ENCODE measurements around the gene HHAT.
"Not testable (repeated sequence)": the region's sequence is repeated elsewhere in the genome, so short reads cannot be mapped to it uniquely, and the experiment has no call there.

Gene HHAT

GRCh38 chr1:210402560-210402959 lies 73.9 kb downstream of the HHAT start:
- peaks cover 17% of the 10 kb centered on the region for H3K4me1 Mint-ChIP-seq
- no peak overlapping the region for H3K27ac Mint-ChIP-seq
- H3K27me3 Mint-ChIP-seq (ENCODE audit: low read depth, poor library complexity), result no peaks in the 10 kb centered on the region
- TF ChIP-seq, protein P1, sequence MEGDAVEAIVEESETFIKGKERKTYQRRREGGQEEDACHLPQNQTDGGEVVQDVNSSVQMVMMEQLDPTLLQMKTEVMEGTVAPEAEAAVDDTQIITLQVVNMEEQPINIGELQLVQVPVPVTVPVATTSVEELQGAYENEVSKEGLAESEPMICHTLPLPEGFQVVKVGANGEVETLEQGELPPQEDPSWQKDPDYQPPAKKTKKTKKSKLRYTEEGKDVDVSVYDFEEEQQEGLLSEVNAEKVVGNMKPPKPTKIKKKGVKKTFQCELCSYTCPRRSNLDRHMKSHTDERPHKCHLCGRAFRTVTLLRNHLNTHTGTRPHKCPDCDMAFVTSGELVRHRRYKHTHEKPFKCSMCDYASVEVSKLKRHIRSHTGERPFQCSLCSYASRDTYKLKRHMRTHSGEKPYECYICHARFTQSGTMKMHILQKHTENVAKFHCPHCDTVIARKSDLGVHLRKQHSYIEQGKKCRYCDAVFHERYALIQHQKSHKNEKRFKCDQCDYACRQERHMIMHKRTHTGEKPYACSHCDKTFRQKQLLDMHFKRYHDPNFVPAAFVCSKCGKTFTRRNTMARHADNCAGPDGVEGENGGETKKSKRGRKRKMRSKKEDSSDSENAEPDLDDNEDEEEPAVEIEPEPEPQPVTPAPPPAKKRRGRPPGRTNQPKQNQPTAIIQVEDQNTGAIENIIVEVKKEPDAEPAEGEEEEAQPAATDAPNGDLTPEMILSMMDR (IDR thresholded peaks at IDR 0.05), result no peak
- no peak overlapping the region for H3K4me3 Mint-ChIP-seq
- no peaks in the 10 kb centered on the region for H3K36me3 Mint-ChIP-seq (ENCODE audit: low read depth)
- no peak for DNase-seq
- no peaks in the 10 kb centered on the region for H3K9me3 Mint-ChIP-seq

GRCh38 chr1:210405316-210405715 lies 76.6 kb downstream of the HHAT start:
- Mint-ChIP-seq H3K27ac (no peak overlapping the region), H3K27me3 (ENCODE audit: low read depth, poor library complexity) (no peaks in the 10 kb centered on the region), H3K4me1 (peaks cover 17% of the 10 kb centered on the region), H3K36me3 (ENCODE audit: low read depth) (no peaks in the 10 kb centered on the region), H3K9me3 (no peaks in the 10 kb centered on the region), H3K4me3 (no peak overlapping the region)
- TF ChIP-seq, protein P1 (IDR thresholded peaks at IDR 0.05), result no peak
- no peak for DNase-seq

- peaks cover 14% of the 10 kb centered on the region for H3K4me1 Mint-ChIP-seq
- not testable (repeated sequence) for DNase-seq; H3K4me3 Mint-ChIP-seq; H3K27me3 Mint-ChIP-seq (ENCODE audit: low read depth, poor library complexity); H3K9me3 Mint-ChIP-seq; H3K27ac Mint-ChIP-seq; H3K36me3 Mint-ChIP-seq (ENCODE audit: low read depth)
These were observed 77.6 kb downstream of the HHAT start for GRCh38 chr1:210406341-210406740.

DNA sequence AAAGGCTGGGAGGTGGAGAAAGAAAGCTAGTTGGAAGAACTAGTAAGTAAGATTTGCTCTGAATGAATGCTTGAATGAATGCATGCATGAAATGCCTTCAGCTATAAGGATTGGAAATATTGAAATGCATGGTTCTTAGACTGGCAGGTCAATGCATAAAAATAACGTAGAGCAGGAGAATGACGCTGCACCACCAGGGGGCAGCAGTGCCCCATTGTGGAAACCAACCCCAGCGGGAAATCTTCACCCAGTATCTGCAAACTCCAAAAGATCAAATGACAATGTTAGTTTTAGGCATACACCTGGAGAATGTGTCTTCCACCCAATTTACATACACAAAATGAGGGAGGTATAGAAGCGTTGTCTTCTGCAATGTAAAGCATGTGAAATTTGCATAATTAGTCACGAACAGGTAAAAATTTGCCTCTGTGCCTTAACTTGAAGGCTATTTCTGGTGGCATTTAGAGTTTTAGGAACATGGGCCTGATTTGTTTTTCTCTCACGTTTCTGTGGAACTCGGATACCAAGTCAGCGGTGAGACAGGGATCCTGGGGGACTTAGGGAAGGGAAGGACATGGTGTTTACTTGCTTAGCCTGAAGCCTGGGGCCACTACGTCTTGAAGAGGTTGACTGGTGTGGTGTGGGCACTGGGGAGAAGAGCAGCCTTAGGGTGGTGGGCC lies 78.6 kb downstream of the HHAT start:
- no peaks in the 10 kb centered on the region for H3K9me3 Mint-ChIP-seq
- H3K27ac Mint-ChIP-seq, result no peak overlapping the region

GRCh38 chr1:210407887-210408252 lies 79.2 kb downstream of the HHAT start:
- no peak overlapping the region for H3K4me3 Mint-ChIP-seq
- H3K4me1 Mint-ChIP-seq, result peaks cover 14% of the 10 kb centered on the region
- no peaks in the 10 kb centered on the region for H3K27me3 Mint-ChIP-seq (ENCODE audit: low read depth, poor library complexity)
- H3K36me3 Mint-ChIP-seq (ENCODE audit: low read depth), result peaks cover 16% of the 10 kb centered on the region
- no peak for DNase-seq
- H3K27ac Mint-ChIP-seq, result no peak overlapping the region
- H3K9me3 Mint-ChIP-seq, result no peaks in the 10 kb centered on the region
- TF ChIP-seq, protein P1 (IDR thresholded peaks at IDR 0.05), result no peak

More for the DNA sequence above, 78.6 kb downstream of the HHAT start:
- Mint-ChIP-seq H3K27me3 (ENCODE audit: low read depth, poor library complexity) (no peaks in the 10 kb centered on the region), H3K4me1 (peaks cover 14% of the 10 kb centered on the region), H3K36me3 (ENCODE audit: low read depth) (peaks cover 16% of the 10 kb centered on the region), H3K4me3 (no peak overlapping the region)
- TF ChIP-seq, protein P1 (IDR thresholded peaks at IDR 0.05), result peak; percentile 99
- DNase-seq, result peak; percentile 87

DNA sequence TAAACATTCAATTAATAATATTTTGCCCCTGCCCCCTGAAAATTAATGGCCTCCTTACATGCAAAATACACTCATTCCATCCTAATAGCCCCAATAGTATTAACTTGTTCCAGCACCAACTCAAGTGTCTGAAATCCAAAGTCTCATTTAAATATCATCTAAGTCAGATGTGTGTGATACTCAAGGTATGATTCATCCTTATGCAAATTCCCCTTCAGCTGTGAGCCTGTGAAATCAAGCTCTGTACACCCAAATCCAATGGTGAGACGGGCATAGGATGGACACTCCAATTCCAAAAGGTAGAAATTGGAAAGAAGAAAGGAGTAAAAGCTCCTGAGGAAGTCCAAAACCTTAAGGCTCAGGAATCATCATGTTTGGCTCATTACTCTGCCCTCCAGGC lies 83.5 kb downstream of the HHAT start:
- H3K27me3 Mint-ChIP-seq (ENCODE audit: low read depth, poor library complexity), result peaks cover 9% of the 10 kb centered on the region
- TF ChIP-seq, protein P1 (IDR thresholded peaks at IDR 0.05), result no peak
- H3K9me3 Mint-ChIP-seq, result peaks cover 10% of the 10 kb centered on the region
- H3K4me3 Mint-ChIP-seq, result no peak overlapping the region
- DNase-seq, result no peak
- H3K4me1 Mint-ChIP-seq, result peaks cover 4% of the 10 kb centered on the region
- peaks cover 29% of the 10 kb centered on the region for H3K36me3 Mint-ChIP-seq (ENCODE audit: low read depth)
- no peak overlapping the region for H3K27ac Mint-ChIP-seq
